HT-29 (cell line): ENCODE data around the gene ALOX5. TPM values are rescaled to one million over a fixed set of nuclear protein-coding genes. Genes with fewer than 3 reads are reported as not detected.
"Not testable (repeated sequence)": the region's sequence is repeated elsewhere in the genome, so short reads cannot be mapped to it uniquely, and the experiment has no call there.

ENCODE experiments used
- DNase-seq: peaks from one replicate; pipeline ENCODE4 v3.0.0-alpha.2; 2015; ENCODE audit warnings: low spot score
- total RNA-seq: library from RNA; depleted of rRNA; stranded (reverse); fragments of >200 nt; shearing (Covaris generic); gene quantifications from 2 replicates; pipeline ENCODE4 v1.2.3, GENCODE V29; 2014; rRNA removed

ALOX5 gene
- total RNA-seq, 1 experiment from 2014 or later: 43.4 TPM

DNA sequence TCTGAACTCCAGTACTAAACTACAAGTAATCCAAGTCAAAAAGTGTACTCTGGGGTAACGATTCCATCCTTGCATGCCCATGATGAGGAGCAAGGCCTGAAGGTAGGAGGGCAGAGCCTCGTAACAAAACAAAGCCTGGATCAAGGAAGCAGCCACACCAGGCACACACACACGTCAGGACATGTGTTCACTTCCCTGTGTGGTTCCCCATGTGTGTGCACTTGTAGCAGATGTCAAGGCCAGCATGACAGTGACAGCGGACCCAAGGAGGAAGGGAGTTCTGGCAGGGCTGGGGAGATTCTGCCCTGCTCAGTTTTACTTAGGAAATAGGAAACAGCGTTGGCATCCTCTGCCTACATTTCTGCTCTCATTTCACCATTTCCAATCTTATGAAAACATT lies 92.8 kb downstream of the ALOX5 start:
- no peak for DNase-seq

DNA sequence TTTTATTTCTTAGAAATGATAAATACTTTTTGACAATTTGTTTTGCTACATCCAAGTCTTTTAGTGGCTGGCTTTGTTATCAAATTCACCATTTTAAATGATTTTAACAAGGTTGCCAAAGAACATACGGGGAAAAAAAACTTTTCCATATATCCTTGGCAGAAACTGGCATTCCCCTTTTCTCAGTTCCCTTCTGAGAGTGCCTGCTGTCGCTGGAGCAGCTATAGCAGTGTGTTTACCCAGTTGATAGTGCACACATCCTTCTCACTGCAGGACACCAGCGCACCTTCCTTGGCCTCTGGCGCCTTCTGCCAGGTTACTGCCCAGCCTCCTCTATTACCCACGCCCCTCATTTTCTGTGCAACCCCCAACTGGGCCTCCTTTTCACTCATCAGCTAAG lies 94.1 kb downstream of the ALOX5 start:
- no peak for DNase-seq

- DNase-seq: peak; percentile 37
Measured at GRCh38 chr10:45470098-45471012, 96.3 kb downstream of the ALOX5 start.

GRCh38 chr10:45471059-45471458 lies 97.0 kb downstream of the ALOX5 start:
- no peak for DNase-seq

DNA sequence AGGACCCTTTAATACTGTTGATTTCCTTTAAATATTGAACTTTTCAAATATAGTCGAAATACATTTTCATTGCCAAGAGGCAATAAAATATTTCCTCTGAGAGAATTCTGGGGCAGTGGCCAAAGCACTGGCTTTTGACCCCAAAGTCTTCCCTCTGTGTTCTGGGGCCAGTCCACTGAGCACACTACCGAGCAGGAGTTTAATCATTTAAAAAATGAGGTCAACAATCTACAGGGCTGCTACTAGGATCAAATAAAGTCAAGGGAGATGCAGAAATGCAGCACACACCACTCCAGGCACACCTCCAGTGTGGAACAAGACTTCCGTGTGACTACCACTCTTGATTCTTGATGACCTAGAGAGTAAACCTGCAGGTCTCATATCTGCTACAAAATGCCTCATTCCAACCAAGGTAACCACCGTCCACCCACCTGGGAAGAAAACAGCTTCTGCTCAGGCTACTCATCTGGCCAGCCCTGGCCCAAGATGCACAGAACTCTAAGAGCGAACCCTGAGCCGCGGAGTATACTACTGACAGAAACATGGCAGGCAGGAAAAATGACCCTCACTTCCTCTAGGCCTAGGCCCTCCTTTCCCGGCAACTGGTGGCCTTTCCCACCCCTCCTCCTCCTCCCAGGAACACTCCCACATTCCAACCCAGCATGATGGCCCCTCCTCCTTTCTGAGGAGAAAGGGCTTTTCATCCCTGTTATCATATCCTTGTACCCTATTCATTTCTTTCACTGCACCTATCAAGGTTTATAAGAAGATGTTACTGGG lies 97.7 kb downstream of the ALOX5 start:
- no peak for DNase-seq

DNA sequence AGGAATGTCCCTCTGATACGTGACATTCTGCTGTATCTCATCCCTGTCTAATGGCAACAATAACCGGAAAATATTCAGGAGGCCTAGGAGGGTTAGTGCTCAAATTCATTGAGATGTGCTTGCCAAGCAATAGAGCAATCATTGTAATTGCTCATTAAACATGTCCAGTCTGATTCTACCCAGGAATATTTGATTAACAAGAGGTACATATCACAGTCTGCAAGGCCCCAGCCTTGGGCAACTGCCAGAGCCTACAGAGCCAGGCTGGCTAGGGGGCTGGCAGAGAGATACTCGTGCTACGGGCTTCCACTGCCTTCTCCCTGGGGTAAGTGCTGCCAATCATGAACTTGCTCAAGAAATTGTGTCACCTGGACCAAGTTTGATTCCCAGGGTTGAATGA lies 99.1 kb downstream of the ALOX5 start:
- no peak for DNase-seq

GRCh38 chr10:45476559-45476958 lies 102.5 kb downstream of the ALOX5 start:
- no peak for DNase-seq

GRCh38 chr10:45480294-45480693 lies 106.3 kb downstream of the ALOX5 start:
- no peak for DNase-seq

GRCh38 chr10:45481100-45481499 lies 107.1 kb downstream of the ALOX5 start:
- not testable (repeated sequence) for DNase-seq

DNA sequence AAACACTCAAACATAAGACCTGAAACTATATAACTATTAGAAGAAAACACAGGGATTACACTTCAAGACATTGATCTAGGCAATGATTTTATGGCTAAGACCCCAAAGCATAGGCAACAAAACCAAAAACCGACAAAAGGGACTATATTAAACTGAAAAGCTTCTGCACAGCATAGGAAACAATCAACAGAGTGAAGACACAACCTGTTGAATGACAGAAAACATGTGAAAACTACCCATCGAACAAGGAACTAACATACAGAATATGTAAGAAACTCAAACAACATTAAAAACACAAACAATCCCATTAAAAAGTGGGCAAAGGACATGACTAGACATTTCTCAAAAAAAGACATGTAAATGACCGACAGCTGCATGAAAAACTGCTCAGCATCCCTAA lies 109.0 kb downstream of the ALOX5 start:
- no peak for DNase-seq

DNA sequence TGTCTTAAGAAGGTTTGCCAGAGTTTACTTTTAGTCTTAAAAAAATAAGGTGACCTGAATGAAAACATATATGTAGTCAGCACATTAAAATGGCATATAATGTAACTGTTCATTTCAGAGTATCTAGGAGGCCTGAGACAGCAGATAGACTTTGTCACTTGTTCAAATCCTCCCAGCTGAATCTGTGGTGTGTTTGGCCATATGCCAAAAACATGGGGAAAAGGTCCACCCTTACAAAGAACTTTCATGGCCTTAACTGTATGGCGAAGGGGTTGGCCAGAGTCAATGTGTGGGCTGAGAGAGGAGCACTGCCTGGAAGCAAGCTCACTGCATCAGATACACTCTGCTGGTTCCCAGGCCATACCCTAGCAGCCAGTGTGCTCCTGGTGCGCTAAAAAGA lies 113.7 kb downstream of the ALOX5 start:
- no peak for DNase-seq

DNA sequence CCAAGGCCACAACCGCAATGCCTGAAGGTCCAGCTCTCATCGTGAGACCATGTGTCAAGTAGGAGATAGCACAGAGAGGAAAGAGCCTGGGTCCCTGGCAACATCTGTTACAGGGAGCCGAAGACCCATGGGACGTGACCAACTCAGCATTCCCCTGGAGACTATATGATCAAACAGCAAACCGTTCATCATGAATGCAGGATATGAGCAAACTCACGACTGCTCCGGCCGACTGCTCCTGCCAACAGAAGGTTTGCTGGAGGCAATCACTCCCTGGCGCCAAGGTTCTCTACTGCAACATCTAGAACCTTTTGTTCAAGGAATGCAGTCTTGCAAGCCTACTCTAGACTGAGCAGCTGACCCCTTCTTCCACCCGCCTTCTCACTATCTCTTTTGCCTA lies 114.3 kb downstream of the ALOX5 start:
- DNase-seq: no peak

GRCh38 chr10:45490277-45490676 lies 116.3 kb downstream of the ALOX5 start:
- DNase-seq: no peak

DNA sequence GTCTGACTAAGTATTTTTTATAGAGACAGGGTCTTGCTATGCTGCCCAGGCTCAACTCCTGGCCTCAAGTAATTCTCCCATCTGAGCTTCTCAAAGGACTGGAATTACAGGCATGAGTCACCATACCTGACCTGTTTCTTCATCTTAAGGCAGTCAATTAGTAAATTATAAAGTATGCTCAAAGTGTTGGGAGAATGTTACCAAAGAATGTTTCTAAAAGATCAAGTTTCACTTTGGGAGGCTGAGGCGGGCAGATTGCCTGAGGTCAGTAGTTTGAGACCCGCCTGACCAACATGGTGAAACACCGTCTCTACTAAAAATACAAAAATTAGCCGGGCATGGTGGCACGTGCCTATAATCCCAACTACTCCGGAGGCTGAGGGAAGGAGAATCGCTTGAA lies 117.0 kb downstream of the ALOX5 start:
- no peak for DNase-seq

Other genes starting within 250 kb of the ALOX5 start
- gene OR13A1, start 58.6 kb upstream of the ALOX5 start, total RNA-seq: not detected in 2 replicates